Testis (tissue), 3 donors: ENCODE results near the gene RGS6. TPM values are rescaled to one million over a fixed set of nuclear protein-coding genes. Genes with fewer than 3 reads are reported as not detected.

ENCODE experiments used
- DNase-seq: peaks from one replicate; pipeline ENCODE4 v3.0.0-alpha.2; 2019
- H3K27ac ChIP-seq, 2 donors: fragments of 200-600 bp; sonication (generic); one replicate each; pipeline ENCODE4 v1.5.1; 2019
- H3K27me3 ChIP-seq: fragments of 200-600 bp; sonication (generic); one replicate; pipeline ENCODE4 v1.5.1; 2019
- H3K36me3 ChIP-seq: fragments of 200-600 bp; sonication (generic); one replicate; pipeline ENCODE4 v1.5.1; 2017; ENCODE audit warnings: low read depth; ENCODE audit errors: missing control alignments
- H3K4me1 ChIP-seq: fragments of 200-600 bp; sonication (generic); one replicate; pipeline ENCODE4 v1.5.1; 2019
- H3K4me3 ChIP-seq, 2 donors: fragments of 200-600 bp; sonication (generic); one replicate each; pipeline ENCODE4 v1.5.1; 2017 to 2019
- H3K9me3 ChIP-seq: fragments of 200-600 bp; sonication (generic); one replicate; pipeline ENCODE4 v1.5.1; 2017
- POLR2A ChIP-seq: fragments of 450-650 bp; IDR thresholded peaks from one replicate; pipeline ENCODE4 v1.6.1; 2017; ENCODE audit warnings: antibody characterized with exemption, mild to moderate bottlenecking, moderate library complexity
- WGBS, 2 donors: methylation state at CpG; one replicate each; pipeline ENCODE4 v1.1.5; 2018; 5-methylcytosine and 5-hydroxymethylcytosine counted together
- intact Hi-C: fragments of 100-400 bp; cut with DNase I; formaldehyde crosslinking; loops from one replicate; pipeline ENCODE4 v1.15.1; 2023; ENCODE audit warnings: low total_unique reads
- polyA plus RNA-seq: library from polyadenylated mRNA; stranded (reverse); fragments of 350-450 nt; fragmentation: Illumina TruSeq; extraction: RNeasy Lipid Tissue Mini Kit (QIAGEN cat#74804); gene quantifications from one replicate; pipeline ENCODE4 v1.2.3, GENCODE V29; 2014; ENCODE audit warnings: low read depth, low replicate concordance; ENCODE audit not compliant: insufficient read depth
- total RNA-seq, 2 donors: library from RNA; depleted of rRNA; stranded (reverse); fragments of >200 nt; gene quantifications; one replicate each; pipeline ENCODE4 v1.2.3, GENCODE V29; 2016
- TF ChIP-seq, protein P1 (sequence below), 3 experiments: fragments of 450-650 bp in 2 of 3; fragments of 200-600 bp in 1 of 3; sonication (generic) in 1 of 3; IDR thresholded peaks; one replicate each; pipeline ENCODE4 v1.5.1; 2016 to 2019; ENCODE audit warnings: antibody characterized with exemption in 3 of 3, mild to moderate bottlenecking in 2 of 3, moderate library complexity in 1 of 3

RGS6 gene
- total and polyA plus RNA-seq, 3 donors from 2014 or later, result 6.3 to 21.3 (median 16.0) TPM

- intact Hi-C loops, result no loop called here
- TF ChIP-seq, protein P1, sequence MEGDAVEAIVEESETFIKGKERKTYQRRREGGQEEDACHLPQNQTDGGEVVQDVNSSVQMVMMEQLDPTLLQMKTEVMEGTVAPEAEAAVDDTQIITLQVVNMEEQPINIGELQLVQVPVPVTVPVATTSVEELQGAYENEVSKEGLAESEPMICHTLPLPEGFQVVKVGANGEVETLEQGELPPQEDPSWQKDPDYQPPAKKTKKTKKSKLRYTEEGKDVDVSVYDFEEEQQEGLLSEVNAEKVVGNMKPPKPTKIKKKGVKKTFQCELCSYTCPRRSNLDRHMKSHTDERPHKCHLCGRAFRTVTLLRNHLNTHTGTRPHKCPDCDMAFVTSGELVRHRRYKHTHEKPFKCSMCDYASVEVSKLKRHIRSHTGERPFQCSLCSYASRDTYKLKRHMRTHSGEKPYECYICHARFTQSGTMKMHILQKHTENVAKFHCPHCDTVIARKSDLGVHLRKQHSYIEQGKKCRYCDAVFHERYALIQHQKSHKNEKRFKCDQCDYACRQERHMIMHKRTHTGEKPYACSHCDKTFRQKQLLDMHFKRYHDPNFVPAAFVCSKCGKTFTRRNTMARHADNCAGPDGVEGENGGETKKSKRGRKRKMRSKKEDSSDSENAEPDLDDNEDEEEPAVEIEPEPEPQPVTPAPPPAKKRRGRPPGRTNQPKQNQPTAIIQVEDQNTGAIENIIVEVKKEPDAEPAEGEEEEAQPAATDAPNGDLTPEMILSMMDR (IDR thresholded peaks at IDR 0.05), result no peak
- no peak for TF ChIP-seq POLR2A
- 82 to 88% methylated on average over 8 of the region's 8 CpGs for WGBS, 2 donors
- Histone ChIP-seq H3K36me3 (no peaks in the 10 kb centered on the region), H3K4me3 (no peak overlapping the region), H3K4me1 (peaks cover 4% of the 10 kb centered on the region), H3K27me3 (no peaks in the 10 kb centered on the region), H3K9me3 (no peaks in the 10 kb centered on the region), H3K27ac (no peak overlapping the region)
- DNase-seq, result no peak
Measured at GRCh38 chr14:72549026-72549425, 616.8 kb downstream of the RGS6 start.

DNA sequence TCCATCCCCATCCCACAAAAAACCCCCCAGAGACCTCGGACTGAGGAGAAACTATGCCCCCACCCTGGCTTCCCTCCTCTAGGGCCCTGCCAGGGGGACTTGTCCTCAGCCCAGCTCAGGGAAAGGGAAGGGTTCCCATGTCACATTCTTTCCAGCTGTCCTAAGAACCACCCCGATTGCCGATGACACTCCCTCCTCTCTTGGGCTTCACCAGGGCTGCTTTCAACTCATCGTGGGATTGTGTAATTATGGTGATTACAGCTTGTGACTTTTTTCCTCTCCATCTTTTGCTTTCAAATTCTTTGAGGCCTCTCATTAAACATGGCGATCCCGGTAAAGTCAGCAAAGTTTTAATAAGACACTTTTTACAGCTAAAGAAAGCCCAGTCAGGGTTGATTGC is 617.6 kb downstream of the RGS6 start:
- no peak for DNase-seq
- TF ChIP-seq, protein P1 (IDR thresholded peaks at IDR 0.05), result no peak
- no peak for TF ChIP-seq POLR2A
- H3K4me3 ChIP-seq, result no peak overlapping the region
- intact Hi-C loops, result no loop called here
- no peaks in the 10 kb centered on the region for H3K36me3 ChIP-seq
- H3K27ac ChIP-seq, result no peak overlapping the region
- no peaks in the 10 kb centered on the region for H3K4me1 ChIP-seq
- H3K9me3 ChIP-seq, result no peaks in the 10 kb centered on the region
- no peaks in the 10 kb centered on the region for H3K27me3 ChIP-seq
- 91 to 96% methylated on average over 5 to 6 of the region's 6 CpGs for WGBS, 2 donors

GRCh38 chr14:72550513-72550912 is 618.3 kb downstream of the RGS6 start:
- TF ChIP-seq, protein P1 (IDR thresholded peaks at IDR 0.05), result no peak
- no peak for TF ChIP-seq POLR2A
- H3K9me3 ChIP-seq, result no peaks in the 10 kb centered on the region
- H3K36me3 ChIP-seq, result no peaks in the 10 kb centered on the region
- no peak for DNase-seq
- no peaks in the 10 kb centered on the region for H3K27me3 ChIP-seq
- intact Hi-C loops, result no loop called here
- H3K4me1 ChIP-seq, result no peaks in the 10 kb centered on the region
- no peak overlapping the region for H3K4me3 ChIP-seq
- H3K27ac ChIP-seq, result no peak overlapping the region
- 98% methylated on average over 4 of the region's 4 CpGs for WGBS, 2 donors

GRCh38 chr14:72552236-72552635 is 620.0 kb downstream of the RGS6 start:
- Histone ChIP-seq H3K4me3 (no peak overlapping the region), H3K27me3 (no peaks in the 10 kb centered on the region), H3K27ac (no peak overlapping the region), H3K4me1 (no peaks in the 10 kb centered on the region), H3K36me3 (no peaks in the 10 kb centered on the region), H3K9me3 (no peaks in the 10 kb centered on the region)
- DNase-seq, result no peak
- 62 to 83% methylated on average over 2 to 5 of the region's 5 CpGs for WGBS, 2 donors
- intact Hi-C loops, result no loop called here
- no peak for TF ChIP-seq POLR2A
- TF ChIP-seq, protein P1 (IDR thresholded peaks at IDR 0.05), result no peak

- Histone ChIP-seq H3K27me3 (no peaks in the 10 kb centered on the region), H3K4me1 (no peaks in the 10 kb centered on the region), H3K9me3 (no peaks in the 10 kb centered on the region), H3K36me3 (no peaks in the 10 kb centered on the region), H3K4me3 (no peak overlapping the region), H3K27ac (no peak overlapping the region)
- intact Hi-C loops, result no loop called here
- no peak for TF ChIP-seq POLR2A
- TF ChIP-seq, protein P1 (IDR thresholded peaks at IDR 0.05), result no peak
- no peak for DNase-seq
- 56 to 61% methylated on average over 8 of the region's 8 CpGs for WGBS, 2 donors
Measured at GRCh38 chr14:72553161-72553560, 620.9 kb downstream of the RGS6 start.
